ENCODE data around the gene SFMBT1. TPM values are rescaled to one million over a fixed set of nuclear protein-coding genes. Genes with fewer than 3 reads are reported as not detected.

Gene SFMBT1
- total RNA-seq, 2 experiments from 2014 or later, result 25.9 to 29.7 TPM

DNA sequence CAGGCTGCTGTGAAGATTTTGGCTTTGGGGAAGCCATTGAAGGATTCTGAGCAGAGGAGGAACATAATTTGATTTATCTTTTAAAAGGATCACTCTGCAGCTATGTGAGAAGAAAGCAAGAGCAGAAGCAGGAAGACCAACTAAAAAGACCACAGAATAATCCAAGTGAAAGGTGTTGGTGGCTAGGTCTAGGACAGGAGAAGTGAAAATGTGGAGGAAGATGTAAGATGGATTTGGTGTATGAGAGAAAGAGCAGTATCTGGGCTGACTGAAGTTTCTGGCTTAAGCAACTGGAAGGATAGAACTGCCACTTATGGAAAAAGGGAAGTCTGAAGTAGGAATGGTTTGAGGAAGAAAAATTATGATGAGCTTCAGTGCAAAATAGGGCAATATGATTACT is 62.0 kb downstream of the SFMBT1 start:
- ATAC-seq (no peak), DNase-seq (no peak)
- CTCF ChIA-PET, result interaction anchor here (1.0 to 1.2 kb wide), 2 partner anchors 88 to 163 kb away, joined by 3 read pairs; no protein-coding TSS in a partner anchor
- H3K27me3 Mint-ChIP-seq, result no peaks in the 10 kb centered on the region
- H3K36me3 Mint-ChIP-seq, result peaks cover 4% of the 10 kb centered on the region
- peaks cover 22% of the 10 kb centered on the region for H3K4me1 Mint-ChIP-seq
- peaks cover 2% of the 10 kb centered on the region for H3K9me3 Mint-ChIP-seq (ENCODE audit: low read depth)
- H3K4me3 Mint-ChIP-seq, result peak overlapping the region; percentile 5
- peak overlapping the region; percentile 45 for H3K27ac Mint-ChIP-seq

DNA sequence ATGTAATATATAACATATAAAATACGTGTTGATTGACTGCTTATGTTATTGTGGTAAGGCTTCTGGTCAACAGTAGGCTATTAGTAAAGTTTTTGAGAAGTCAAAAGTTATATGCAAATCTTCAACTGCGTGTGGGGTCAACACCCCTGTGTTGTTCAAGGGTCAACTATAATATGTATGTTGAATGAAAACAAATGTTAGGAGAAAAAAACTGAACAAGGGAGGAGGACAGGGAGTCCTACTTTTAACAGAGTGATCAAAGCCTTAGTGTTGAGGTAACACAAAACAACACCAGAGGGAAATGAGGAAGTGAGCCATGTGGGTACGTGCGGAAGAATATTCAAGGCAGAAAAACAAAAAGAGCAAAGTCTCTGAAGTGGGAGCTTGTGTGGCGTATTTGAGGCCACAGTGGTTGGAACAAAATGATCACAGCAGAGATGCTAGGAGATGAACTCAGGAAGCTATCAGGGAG is 62.5 kb downstream of the SFMBT1 start:
- H3K9me3 Mint-ChIP-seq (ENCODE audit: low read depth), result peaks cover 2% of the 10 kb centered on the region

DNA sequence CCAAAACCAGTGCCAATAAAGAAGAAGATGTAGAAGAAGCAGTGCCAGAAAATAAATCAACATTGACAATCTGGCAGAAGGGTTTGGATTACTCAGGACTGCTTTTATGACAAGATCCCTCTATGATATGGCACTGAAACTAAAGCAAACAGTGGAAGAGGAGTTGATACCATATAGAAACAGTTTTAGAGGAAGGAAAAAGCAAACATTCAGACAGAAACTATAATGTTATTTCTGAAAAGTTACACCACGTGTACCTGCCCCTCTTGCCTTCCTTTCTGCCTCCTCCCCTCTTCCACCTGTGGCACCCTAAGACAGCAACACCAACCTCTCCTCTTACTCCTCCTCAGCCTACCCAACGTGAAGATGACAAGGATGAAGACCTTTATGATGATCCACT is 63.0 kb downstream of the SFMBT1 start:
- CTCF ChIA-PET, result interaction anchor here (1.2 kb wide), 1 partner anchor 89 kb away, joined by 3 read pairs; no protein-coding TSS in a partner anchor
- no peak for DNase-seq
- H3K36me3 Mint-ChIP-seq, result peaks cover 4% of the 10 kb centered on the region
- peaks cover 22% of the 10 kb centered on the region for H3K4me1 Mint-ChIP-seq
- ATAC-seq, result no peak
- no peaks in the 10 kb centered on the region for H3K27me3 Mint-ChIP-seq
- no peak overlapping the region for H3K4me3 Mint-ChIP-seq
- H3K9me3 Mint-ChIP-seq (ENCODE audit: low read depth), result peaks cover 2% of the 10 kb centered on the region
- peak overlapping the region; percentile 10 for H3K27ac Mint-ChIP-seq

More for the DNA sequence above, 62.5 kb downstream of the SFMBT1 start:
- peaks cover 4% of the 10 kb centered on the region for H3K36me3 Mint-ChIP-seq
- DNase-seq, result peak; percentile 75
- peak; percentile 89 for ATAC-seq
- CTCF ChIA-PET, result interaction anchor here (1.0 to 1.2 kb wide), 2 partner anchors 88 to 162 kb away, joined by 3 read pairs; no protein-coding TSS in a partner anchor
- peak overlapping the region; percentile 45 for H3K27ac Mint-ChIP-seq
- no peaks in the 10 kb centered on the region for H3K27me3 Mint-ChIP-seq
- H3K4me1 Mint-ChIP-seq, result peaks cover 22% of the 10 kb centered on the region
- H3K4me3 Mint-ChIP-seq, result peak overlapping the region; percentile 5

DNA sequence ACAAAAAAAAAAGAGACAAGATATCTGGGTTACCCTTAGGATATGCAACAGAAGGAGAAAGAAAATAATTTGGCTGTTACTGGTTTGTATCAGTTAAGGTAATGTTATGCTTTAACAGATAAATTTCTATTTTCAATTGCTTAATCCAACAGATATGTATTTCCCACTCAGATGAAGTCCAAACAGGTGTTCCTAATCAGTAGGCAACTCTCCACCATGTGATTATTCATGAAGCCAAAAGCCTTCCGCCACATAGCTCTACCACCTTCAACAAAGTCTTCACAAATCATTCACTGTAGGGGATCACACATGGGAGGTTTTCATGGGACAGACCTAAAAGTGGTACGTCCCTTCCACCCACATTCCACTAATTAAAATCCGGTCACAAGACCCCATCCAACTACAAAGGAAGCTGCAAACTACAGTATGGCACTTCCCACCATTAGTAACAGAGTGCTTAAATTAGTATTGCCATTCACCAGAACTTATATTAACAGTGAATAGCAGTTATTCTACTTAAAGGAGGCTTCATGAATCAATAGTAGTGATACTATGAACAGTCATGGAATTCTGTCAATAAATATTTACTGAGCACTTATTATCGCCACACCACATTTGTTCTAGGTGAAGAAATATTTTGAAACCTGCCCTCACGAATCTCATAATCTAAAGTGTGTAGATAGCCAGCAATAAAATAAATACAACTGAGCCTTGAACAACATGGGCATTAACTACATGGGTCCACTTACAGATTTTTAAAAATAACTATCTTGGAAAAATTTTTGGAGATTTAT is 66.5 kb downstream of the SFMBT1 start:
- H3K36me3 Mint-ChIP-seq, result peaks cover 5% of the 10 kb centered on the region
- CTCF ChIA-PET, result interaction anchor here (0.5 to 1.4 kb wide), 4 partner anchors 10 to 45 kb away, joined by 3 to 6 read pairs (median 4); no protein-coding TSS in a partner anchor

DNA sequence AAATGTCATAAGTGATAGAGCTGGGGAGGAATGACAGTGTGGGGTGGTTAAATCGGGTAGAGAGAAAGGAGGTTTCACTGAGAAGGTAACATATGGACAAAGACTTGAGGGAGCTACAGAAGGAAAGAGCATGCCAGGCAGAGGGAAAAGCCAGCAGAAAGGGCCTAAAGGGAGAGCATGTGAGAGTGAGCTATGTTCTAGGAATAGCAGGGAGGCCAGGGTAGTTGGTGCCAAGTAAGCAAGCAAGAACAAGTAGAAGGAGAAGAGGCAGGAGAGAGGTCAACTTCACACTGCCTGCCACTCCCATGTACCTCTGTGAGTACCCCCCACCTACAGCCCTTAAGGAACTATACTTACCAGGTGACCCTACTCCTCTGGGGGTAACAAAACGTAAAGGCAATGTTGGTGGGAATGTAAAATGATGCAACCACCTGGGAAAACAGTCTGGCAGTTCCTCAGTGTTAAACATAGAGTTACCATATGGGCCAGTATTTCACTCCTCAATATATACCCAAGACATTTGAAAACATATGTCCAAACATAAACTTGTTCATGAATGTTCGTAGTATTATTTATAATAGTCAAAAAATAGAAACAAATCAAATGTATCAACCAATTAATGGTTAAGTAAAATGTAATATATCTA is 67.6 kb downstream of the SFMBT1 start:
- no peak for DNase-seq
- no peaks in the 10 kb centered on the region for H3K27me3 Mint-ChIP-seq
- peaks cover 2% of the 10 kb centered on the region for H3K9me3 Mint-ChIP-seq (ENCODE audit: low read depth)
- peaks cover 5% of the 10 kb centered on the region for H3K36me3 Mint-ChIP-seq
- H3K4me1 Mint-ChIP-seq, result peaks cover 18% of the 10 kb centered on the region
- CTCF ChIA-PET, result no interaction called here
- no peak overlapping the region for H3K27ac Mint-ChIP-seq
- no peak for ATAC-seq
- H3K4me3 Mint-ChIP-seq, result no peak overlapping the region

More for the DNA sequence above, 66.5 kb downstream of the SFMBT1 start:
- H3K9me3 Mint-ChIP-seq (ENCODE audit: low read depth), result peaks cover 2% of the 10 kb centered on the region
- no peak for DNase-seq
- H3K27me3 Mint-ChIP-seq, result no peaks in the 10 kb centered on the region
- H3K4me1 Mint-ChIP-seq, result peaks cover 22% of the 10 kb centered on the region
- no peak for ATAC-seq
- H3K4me3 Mint-ChIP-seq, result no peak overlapping the region
- no peak overlapping the region for H3K27ac Mint-ChIP-seq

DNA sequence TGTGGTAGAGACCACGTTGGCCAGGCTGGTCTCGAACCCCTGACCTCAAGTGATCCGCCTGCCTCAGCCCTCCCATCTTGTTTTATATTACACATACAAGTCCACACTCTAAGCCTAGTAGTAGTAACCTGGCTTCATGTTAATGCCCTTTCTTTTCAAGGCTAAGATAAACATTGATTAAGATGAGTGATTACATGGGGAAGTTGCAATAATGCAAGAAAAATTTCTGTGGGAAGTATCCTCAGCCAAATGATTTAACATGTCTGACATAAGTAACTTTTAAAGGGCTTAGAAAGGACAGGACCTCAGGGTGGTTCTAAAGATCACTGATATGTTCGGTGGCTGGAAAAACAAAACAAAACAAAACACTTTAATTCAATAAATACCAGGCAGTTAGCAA is 72.1 kb downstream of the SFMBT1 start:
- DNase-seq (no peak), ATAC-seq (no peak)
- H3K4me1 Mint-ChIP-seq, result peaks cover 11% of the 10 kb centered on the region
- CTCF ChIA-PET, result interaction anchor here (0.9 kb wide), 1 partner anchor 10 kb away, joined by 3 read pairs; no protein-coding TSS in a partner anchor
- no peaks in the 10 kb centered on the region for H3K27me3 Mint-ChIP-seq
- H3K36me3 Mint-ChIP-seq, result peaks cover 2% of the 10 kb centered on the region
- no peak overlapping the region for H3K4me3 Mint-ChIP-seq
- no peaks in the 10 kb centered on the region for H3K9me3 Mint-ChIP-seq (ENCODE audit: low read depth)
- no peak overlapping the region for H3K27ac Mint-ChIP-seq

DNA sequence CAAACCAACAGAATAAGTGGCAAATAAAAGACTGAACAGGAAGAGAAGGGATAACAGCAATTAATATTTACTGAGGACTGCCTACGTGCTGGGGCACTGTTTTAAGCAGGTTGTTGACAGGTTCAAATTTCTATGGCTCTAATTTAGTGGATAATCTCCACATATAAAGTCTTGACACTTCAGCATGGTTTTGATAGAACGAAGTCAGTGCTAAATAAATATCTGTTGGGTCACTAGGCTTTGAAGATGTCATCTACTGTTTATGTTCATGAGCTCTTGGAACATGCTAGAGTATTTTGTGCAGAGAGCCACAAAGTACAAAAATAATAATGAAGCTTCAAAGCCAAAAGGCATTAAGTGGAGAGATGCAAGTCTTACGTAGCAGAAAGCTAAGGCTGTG is 74.0 kb downstream of the SFMBT1 start:
- Mint-ChIP-seq H3K4me3 (no peak overlapping the region), H3K27ac (no peak overlapping the region), H3K27me3 (no peaks in the 10 kb centered on the region), H3K9me3 (ENCODE audit: low read depth) (no peaks in the 10 kb centered on the region), H3K4me1 (peaks cover 11% of the 10 kb centered on the region), H3K36me3 (peaks cover 5% of the 10 kb centered on the region)
- DNase-seq (no peak), ATAC-seq (no peak)
- CTCF ChIA-PET, result interaction anchor here (1.4 kb wide), 1 partner anchor 8 kb away, joined by 3 read pairs; no protein-coding TSS in a partner anchor

DNA sequence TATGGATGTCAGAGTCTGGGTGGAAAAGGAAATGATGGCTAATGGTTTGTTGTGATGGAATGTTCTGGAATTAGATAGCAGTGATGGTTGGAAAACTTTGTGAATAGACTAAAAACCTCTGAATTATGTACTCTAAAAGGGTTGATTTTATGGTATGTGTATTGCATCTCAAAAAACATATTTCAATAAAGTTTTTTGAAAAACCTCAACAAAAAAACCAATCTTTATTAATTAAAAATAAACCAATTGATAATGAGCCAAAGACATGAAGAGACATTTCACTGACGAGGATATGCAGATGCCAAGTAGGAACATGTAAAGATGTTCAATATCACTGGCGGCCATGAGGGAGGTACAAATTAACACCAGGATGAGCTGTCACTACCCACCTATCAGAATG is 78.5 kb downstream of the SFMBT1 start:
- Mint-ChIP-seq H3K27ac (no peak overlapping the region), H3K4me1 (peaks cover 1% of the 10 kb centered on the region), H3K9me3 (ENCODE audit: low read depth) (no peaks in the 10 kb centered on the region), H3K4me3 (no peak overlapping the region), H3K27me3 (no peaks in the 10 kb centered on the region), H3K36me3 (peaks cover 9% of the 10 kb centered on the region)
- CTCF ChIA-PET, result interaction anchor here (1.6 kb wide), 1 partner anchor 11 kb away, joined by 4 read pairs; no protein-coding TSS in a partner anchor
- ATAC-seq, result no peak
- no peak for DNase-seq

DNA sequence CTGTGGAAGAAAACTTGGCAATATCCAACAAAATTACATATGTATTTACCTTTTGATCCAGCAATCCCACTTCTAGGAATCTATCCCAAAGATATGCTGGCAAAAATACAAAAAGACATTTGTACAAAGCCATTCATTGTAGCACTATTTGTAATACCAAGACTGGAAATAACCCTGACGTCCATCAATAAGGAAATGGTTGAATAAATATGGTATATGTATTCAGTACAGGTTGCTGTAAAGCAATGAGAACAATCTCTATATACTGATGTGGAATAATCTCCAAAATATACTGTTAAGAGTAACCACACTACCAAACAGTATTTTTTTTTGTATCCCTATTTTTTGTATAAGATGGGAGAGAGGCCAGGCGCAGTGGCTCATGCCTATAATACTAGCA is 83.7 kb downstream of the SFMBT1 start:
- no peak for ATAC-seq
- peaks cover 17% of the 10 kb centered on the region for H3K36me3 Mint-ChIP-seq
- CTCF ChIA-PET, result no interaction called here

DNA sequence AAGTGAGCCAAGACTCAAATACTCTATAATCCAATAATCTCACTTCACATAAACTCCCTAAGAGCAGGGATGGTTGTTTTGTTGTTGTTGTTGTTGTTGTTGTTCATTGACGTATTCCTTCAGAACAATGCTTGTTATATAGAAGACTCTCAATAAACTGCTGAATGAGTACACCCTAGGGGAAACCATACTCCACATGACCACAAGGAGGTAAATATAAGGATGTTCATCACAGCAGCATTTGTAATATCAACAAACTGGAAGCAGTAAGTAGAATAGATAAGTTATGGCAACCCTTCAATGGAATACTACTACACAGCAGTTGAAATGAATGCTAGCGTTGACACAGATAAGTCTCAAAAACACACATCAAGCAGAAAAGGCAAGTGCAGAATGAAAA is 86.1 kb downstream of the SFMBT1 start:
- Mint-ChIP-seq H3K4me3 (no peak overlapping the region), H3K4me1 (no peaks in the 10 kb centered on the region), H3K27me3 (no peaks in the 10 kb centered on the region), H3K36me3 (peaks cover 19% of the 10 kb centered on the region), H3K9me3 (ENCODE audit: low read depth) (no peaks in the 10 kb centered on the region), H3K27ac (no peak overlapping the region)
- ATAC-seq (no peak), DNase-seq (no peak)
- CTCF ChIA-PET, result no interaction called here

More for the DNA sequence above, 83.7 kb downstream of the SFMBT1 start:
- Mint-ChIP-seq H3K27ac (no peak overlapping the region), H3K27me3 (no peaks in the 10 kb centered on the region), H3K4me3 (no peak overlapping the region), H3K9me3 (ENCODE audit: low read depth) (no peaks in the 10 kb centered on the region), H3K4me1 (no peaks in the 10 kb centered on the region)
- no peak for DNase-seq

DNA sequence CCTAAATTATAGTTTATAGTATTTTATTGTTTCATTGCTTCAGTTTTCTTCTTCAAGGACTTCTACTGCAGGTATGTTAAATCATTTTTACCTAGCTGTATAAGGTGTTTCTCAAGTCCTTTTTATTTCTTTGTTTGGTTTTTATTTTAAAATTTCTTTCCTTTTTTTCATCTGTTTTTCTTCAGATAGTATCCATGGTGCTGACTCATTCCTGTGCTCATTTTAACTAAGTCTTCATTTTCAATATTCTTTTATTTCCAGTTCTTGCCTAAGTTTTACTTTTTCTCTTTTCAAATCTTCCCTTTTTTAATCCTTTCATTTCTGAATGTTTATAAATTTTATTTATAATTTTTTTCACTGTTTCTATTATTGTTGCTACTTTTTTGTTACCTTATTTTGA is 106.3 kb downstream of the SFMBT1 start:
- peaks cover 5% of the 10 kb centered on the region for H3K4me1 Mint-ChIP-seq
- H3K9me3 Mint-ChIP-seq (ENCODE audit: low read depth), result no peaks in the 10 kb centered on the region
- CTCF ChIA-PET, result interaction anchor here (1.5 kb wide), 1 partner anchor 94 kb away, joined by 3 read pairs; no protein-coding TSS in a partner anchor
- no peak for DNase-seq
- no peak overlapping the region for H3K4me3 Mint-ChIP-seq
- peak overlapping the region; percentile 62 for H3K27ac Mint-ChIP-seq
- H3K27me3 Mint-ChIP-seq, result no peaks in the 10 kb centered on the region
- H3K36me3 Mint-ChIP-seq, result peaks cover 2% of the 10 kb centered on the region
- ATAC-seq, result no peak

DNA sequence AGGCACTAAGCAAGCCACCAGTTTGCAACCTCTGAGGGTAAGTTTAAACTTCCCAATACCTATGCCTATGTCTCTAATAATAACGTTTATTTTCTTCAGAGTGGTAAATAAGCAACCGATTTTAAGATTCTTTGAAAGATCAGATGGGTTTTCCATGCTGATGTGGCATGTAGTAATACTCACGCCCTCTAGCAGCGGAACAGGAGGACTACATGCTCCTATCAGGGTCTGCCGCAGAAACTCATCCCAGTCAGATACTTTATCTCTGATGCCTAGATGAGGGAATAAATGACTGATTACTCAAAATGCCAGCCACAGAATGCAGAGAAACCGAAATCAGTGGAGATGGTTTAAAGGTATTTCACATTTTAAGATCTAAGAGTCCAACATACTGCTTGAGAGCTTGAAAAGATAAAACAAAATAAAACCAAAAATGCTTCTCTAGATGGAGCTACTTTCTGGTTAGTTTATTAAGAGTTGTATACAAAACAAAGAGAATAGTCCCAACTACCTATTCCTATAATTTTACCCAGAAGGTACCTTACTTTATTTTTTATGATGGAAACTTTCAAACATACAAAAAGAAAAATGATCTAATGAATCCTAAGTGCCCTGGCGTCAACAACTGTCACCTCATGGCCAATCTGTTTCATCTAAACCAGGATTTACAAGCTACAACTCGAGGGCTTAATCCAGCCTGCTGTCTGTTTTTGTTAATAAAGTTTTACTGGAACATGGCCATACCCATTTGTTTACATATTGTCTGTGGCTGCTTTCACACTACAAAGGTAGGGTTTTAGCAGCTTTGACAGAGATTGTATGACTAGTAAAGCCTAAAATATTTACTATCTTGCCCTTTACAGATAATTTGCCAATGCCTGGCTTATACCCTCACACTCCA is 111.0 kb downstream of the SFMBT1 start:
- peak overlapping the region; percentile 3 for H3K27ac Mint-ChIP-seq
- no peaks in the 10 kb centered on the region for H3K27me3 Mint-ChIP-seq
- H3K4me3 Mint-ChIP-seq, result no peak overlapping the region
- peak; percentile 96 for ATAC-seq
- CTCF ChIA-PET, result interaction anchor here (0.6 to 2.4 kb wide), 14 partner anchors 8 to 258 kb away, joined by 3 to 10 read pairs (median 3); no protein-coding TSS in a partner anchor
- DNase-seq, result peak; percentile 74
- H3K4me1 Mint-ChIP-seq, result peaks cover 7% of the 10 kb centered on the region
- peaks cover 5% of the 10 kb centered on the region for H3K36me3 Mint-ChIP-seq
- H3K9me3 Mint-ChIP-seq (ENCODE audit: low read depth), result no peaks in the 10 kb centered on the region
